ENCODE data around the gene MDGA2. TPM values are rescaled to one million over a fixed set of nuclear protein-coding genes. Genes with fewer than 3 reads are reported as not detected.

The MDGA2 gene
- polyA plus RNA-seq, 1 of the 3 experiments (the other 2 are of a cell fraction), result not detected

DNA sequence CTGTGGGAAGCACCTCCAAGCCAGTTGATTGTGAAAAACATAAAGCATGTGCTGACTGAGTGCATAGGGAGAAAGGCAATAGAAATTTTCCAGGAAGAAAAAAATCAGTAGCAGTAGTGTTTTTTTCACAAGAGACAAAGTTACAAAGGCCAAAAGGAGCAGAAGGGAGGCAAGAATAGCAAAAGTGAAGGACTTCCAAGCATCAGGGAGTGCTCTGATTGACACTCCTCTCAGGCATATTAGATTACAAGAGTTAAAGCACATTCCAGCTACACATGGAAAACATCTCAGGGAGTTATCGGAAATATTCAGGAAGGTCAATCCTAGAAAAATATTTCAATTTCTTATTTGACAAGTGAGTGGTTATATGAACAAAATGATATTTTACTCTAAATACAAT lies 508.0 kb downstream of the MDGA2 start:
- H3K9me2 ChIP-seq, result no peaks in the 10 kb centered on the region
- no peak overlapping the region for H2AFZ ChIP-seq (ENCODE audit: low read depth)
- no peak for DNase-seq
- no peak overlapping the region for H3K27ac ChIP-seq (ENCODE audit: low read depth in 2 of 2, low read length in 1 of 2)
- H3K36me3 ChIP-seq (replicated peaks in 1 of 2; ENCODE audit: control insufficient read depth in 1 of 2, insufficient read depth in 2 of 2, low read length in 1 of 2), result no peaks in the 10 kb centered on the region
- CTCF ChIA-PET, result no interaction called here
- POLR2A ChIA-PET, result no interaction called here
- WGBS (ENCODE audit: low lambda C conversion rate), result 87% methylated on average over 1 of the region's 1 CpG
- no peaks in the 10 kb centered on the region for H3K79me2 ChIP-seq (ENCODE audit: insufficient read depth)
- H3K9me3 ChIP-seq, result no peaks in the 10 kb centered on the region
- H3K4me2 ChIP-seq, result no peak overlapping the region
- no peak overlapping the region for H3K4me3 ChIP-seq (ENCODE audit: low read depth in 2 of 2, low read length in 1 of 2)
- H3F3A ChIP-seq (replicated peaks; ENCODE audit: insufficient read depth), result no peaks in the 10 kb centered on the region
- no peak for TF ChIP-seq RAD21 (IDR thresholded peaks at IDR 0.05; ENCODE audit: low read length)
- TF ChIP-seq MXI1 (IDR thresholded peaks at IDR 0.05; ENCODE audit: low read depth, low read length), result no peak
- TF ChIP-seq TAF1 (IDR thresholded peaks at IDR 0.05; ENCODE audit: borderline replicate concordance, low read depth, low read length), result no peak
- no peak for TF ChIP-seq RCOR1 (IDR thresholded peaks at IDR 0.05; ENCODE audit: low read length)
- no peak for TF ChIP-seq NFIC (IDR thresholded peaks at IDR 0.05; ENCODE audit: borderline replicate concordance)
- TF ChIP-seq SIN3A (IDR thresholded peaks at IDR 0.05; ENCODE audit: borderline replicate concordance, low read depth, low read length), result no peak
- TF ChIP-seq JUND (IDR thresholded peaks at IDR 0.05), result no peak
- TF ChIP-seq EP300 (IDR thresholded peaks at IDR 0.05; ENCODE audit: borderline replicate concordance in 1 of 2, low read depth in 1 of 2, low read length in 1 of 2), result no peak
- TF ChIP-seq, protein P1, sequence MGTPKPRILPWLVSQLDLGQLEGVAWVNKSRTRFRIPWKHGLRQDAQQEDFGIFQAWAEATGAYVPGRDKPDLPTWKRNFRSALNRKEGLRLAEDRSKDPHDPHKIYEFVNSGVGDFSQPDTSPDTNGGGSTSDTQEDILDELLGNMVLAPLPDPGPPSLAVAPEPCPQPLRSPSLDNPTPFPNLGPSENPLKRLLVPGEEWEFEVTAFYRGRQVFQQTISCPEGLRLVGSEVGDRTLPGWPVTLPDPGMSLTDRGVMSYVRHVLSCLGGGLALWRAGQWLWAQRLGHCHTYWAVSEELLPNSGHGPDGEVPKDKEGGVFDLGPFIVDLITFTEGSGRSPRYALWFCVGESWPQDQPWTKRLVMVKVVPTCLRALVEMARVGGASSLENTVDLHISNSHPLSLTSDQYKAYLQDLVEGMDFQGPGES (IDR thresholded peaks at IDR 0.05; ENCODE audit: low read depth, low read length), result no peak
- no peak for TF ChIP-seq FOXM1 (IDR thresholded peaks at IDR 0.05; ENCODE audit: low read depth)
- H3K4me1 ChIP-seq (ENCODE audit: control insufficient read depth in 1 of 2, insufficient read depth in 2 of 2, low read depth in 1 of 2, low read length in 1 of 2), result no peaks in the 10 kb centered on the region
- H3K27me3 ChIP-seq (ENCODE audit: insufficient read depth), result no peaks in the 10 kb centered on the region
- H3K9ac ChIP-seq, result no peak overlapping the region
- H4K20me1 ChIP-seq (ENCODE audit: insufficient read depth), result no peaks in the 10 kb centered on the region

DNA sequence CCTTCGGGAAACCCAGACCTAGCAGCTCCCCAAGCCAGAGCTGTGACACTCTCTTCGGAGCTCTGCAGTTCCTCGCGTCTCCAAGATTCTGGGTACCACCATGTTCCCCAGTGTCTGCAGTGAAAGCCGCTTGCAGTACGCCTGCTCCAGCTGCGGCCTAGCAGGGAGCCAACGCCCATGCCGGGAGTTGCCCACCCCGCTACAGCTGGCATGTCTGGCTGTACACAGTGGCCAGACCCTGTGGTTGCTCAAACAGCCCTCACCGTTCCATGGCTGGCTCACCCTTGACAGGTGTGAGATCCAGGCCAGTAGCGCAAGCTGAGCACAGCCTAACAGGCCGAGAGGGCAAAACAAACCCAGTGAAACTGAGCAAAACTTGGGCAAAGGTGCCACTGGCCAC lies 520.0 kb downstream of the MDGA2 start:
- TF ChIP-seq CHD2 (IDR thresholded peaks at IDR 0.05; ENCODE audit: low read length, partially characterized antibody) (no peak), GATA2 (CRISPR knock-in tag; IDR thresholded peaks at IDR 0.05) (no peak), EZH2phosphoT487 (IDR thresholded peaks at IDR 0.05; ENCODE audit: borderline replicate concordance, low read depth) (no peak), FOXJ3 (CRISPR knock-in tag; IDR thresholded peaks at IDR 0.05) (no peak), TCF12 (IDR thresholded peaks at IDR 0.05) (no peak), FOXM1 (IDR thresholded peaks at IDR 0.05; ENCODE audit: low read depth) (no peak), ELF1 (IDR thresholded peaks at IDR 0.05) (no peak), GABPA (IDR thresholded peaks at IDR 0.05; ENCODE audit: low read depth) (no peak)
- TF ChIP-seq, protein P2, sequence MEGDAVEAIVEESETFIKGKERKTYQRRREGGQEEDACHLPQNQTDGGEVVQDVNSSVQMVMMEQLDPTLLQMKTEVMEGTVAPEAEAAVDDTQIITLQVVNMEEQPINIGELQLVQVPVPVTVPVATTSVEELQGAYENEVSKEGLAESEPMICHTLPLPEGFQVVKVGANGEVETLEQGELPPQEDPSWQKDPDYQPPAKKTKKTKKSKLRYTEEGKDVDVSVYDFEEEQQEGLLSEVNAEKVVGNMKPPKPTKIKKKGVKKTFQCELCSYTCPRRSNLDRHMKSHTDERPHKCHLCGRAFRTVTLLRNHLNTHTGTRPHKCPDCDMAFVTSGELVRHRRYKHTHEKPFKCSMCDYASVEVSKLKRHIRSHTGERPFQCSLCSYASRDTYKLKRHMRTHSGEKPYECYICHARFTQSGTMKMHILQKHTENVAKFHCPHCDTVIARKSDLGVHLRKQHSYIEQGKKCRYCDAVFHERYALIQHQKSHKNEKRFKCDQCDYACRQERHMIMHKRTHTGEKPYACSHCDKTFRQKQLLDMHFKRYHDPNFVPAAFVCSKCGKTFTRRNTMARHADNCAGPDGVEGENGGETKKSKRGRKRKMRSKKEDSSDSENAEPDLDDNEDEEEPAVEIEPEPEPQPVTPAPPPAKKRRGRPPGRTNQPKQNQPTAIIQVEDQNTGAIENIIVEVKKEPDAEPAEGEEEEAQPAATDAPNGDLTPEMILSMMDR (IDR thresholded peaks at IDR 0.05), result no peak
- TF ChIP-seq, protein P1 (IDR thresholded peaks at IDR 0.05; ENCODE audit: low read depth, low read length), result no peak
- TF ChIP-seq, protein P3, sequence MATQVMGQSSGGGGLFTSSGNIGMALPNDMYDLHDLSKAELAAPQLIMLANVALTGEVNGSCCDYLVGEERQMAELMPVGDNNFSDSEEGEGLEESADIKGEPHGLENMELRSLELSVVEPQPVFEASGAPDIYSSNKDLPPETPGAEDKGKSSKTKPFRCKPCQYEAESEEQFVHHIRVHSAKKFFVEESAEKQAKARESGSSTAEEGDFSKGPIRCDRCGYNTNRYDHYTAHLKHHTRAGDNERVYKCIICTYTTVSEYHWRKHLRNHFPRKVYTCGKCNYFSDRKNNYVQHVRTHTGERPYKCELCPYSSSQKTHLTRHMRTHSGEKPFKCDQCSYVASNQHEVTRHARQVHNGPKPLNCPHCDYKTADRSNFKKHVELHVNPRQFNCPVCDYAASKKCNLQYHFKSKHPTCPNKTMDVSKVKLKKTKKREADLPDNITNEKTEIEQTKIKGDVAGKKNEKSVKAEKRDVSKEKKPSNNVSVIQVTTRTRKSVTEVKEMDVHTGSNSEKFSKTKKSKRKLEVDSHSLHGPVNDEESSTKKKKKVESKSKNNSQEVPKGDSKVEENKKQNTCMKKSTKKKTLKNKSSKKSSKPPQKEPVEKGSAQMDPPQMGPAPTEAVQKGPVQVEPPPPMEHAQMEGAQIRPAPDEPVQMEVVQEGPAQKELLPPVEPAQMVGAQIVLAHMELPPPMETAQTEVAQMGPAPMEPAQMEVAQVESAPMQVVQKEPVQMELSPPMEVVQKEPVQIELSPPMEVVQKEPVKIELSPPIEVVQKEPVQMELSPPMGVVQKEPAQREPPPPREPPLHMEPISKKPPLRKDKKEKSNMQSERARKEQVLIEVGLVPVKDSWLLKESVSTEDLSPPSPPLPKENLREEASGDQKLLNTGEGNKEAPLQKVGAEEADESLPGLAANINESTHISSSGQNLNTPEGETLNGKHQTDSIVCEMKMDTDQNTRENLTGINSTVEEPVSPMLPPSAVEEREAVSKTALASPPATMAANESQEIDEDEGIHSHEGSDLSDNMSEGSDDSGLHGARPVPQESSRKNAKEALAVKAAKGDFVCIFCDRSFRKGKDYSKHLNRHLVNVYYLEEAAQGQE (IDR thresholded peaks at IDR 0.05; ENCODE audit: low read depth, low read length), result no peak

More for the DNA sequence above, 520.0 kb downstream of the MDGA2 start:
- Histone ChIP-seq H3K9me2 (no peaks in the 10 kb centered on the region), H3F3A (replicated peaks; ENCODE audit: insufficient read depth) (no peaks in the 10 kb centered on the region), H2AFZ (ENCODE audit: low read depth) (no peak overlapping the region), H3K9ac (no peak overlapping the region), H3K4me1 (ENCODE audit: control insufficient read depth in 1 of 2, insufficient read depth in 2 of 2, low read depth in 1 of 2, low read length in 1 of 2) (no peaks in the 10 kb centered on the region), H3K4me3 (ENCODE audit: low read depth in 2 of 2, low read length in 1 of 2) (no peak overlapping the region), H3K27me3 (ENCODE audit: insufficient read depth) (no peaks in the 10 kb centered on the region), H3K9me3 (no peaks in the 10 kb centered on the region), H3K27ac (ENCODE audit: low read depth in 2 of 2, low read length in 1 of 2) (no peak overlapping the region), H3K36me3 (replicated peaks in 1 of 2; ENCODE audit: control insufficient read depth in 1 of 2, insufficient read depth in 2 of 2, low read length in 1 of 2) (no peaks in the 10 kb centered on the region), H3K4me2 (no peak overlapping the region), H4K20me1 (ENCODE audit: insufficient read depth) (no peaks in the 10 kb centered on the region), H3K79me2 (ENCODE audit: insufficient read depth) (no peaks in the 10 kb centered on the region)
- no peak for DNase-seq
- WGBS (ENCODE audit: low lambda C conversion rate), result 0% methylated on average over 2 of the region's 13 CpGs
- CTCF ChIA-PET, result no interaction called here
- POLR2A ChIA-PET, result no interaction called here

Data from SK-N-SH (cell line).